Measurements from ENCODE around the gene FBXO3.

GRCh38 chr11:33704240-33705002 is 69.9 kb downstream of the FBXO3 start:
- TF ChIP-seq CTCF (conservative IDR thresholded peaks at IDR 0.05; ENCODE audit: low read length) (no peak), EZH2phosphoT487 (IDR thresholded peaks at IDR 0.05; ENCODE audit: borderline replicate concordance) (no peak)
